Measurements from ENCODE around the gene THSD7B.

The THSD7B gene

GRCh38 chr2:137207030-137207429 is 441.7 kb downstream of the THSD7B start:
- Histone ChIP-seq H3K9me3 (ENCODE audit: low read length) (no peaks in the 10 kb centered on the region), H3K4me1 (ENCODE audit: insufficient read depth, low read length, severe bottlenecking) (no peaks in the 10 kb centered on the region), H3K27ac (ENCODE audit: low read depth, low read length, poor library complexity, severe bottlenecking) (no peak overlapping the region), H4K20me1 (ENCODE audit: insufficient read depth, low read length) (no peaks in the 10 kb centered on the region), H3K4me2 (ENCODE audit: low read length) (no peak overlapping the region), H2AFZ (ENCODE audit: low read length) (no peak overlapping the region), H3F3A (ENCODE audit: insufficient read depth, low read length) (no peaks in the 10 kb centered on the region), H3K36me3 (ENCODE audit: insufficient read depth, low read length) (no peaks in the 10 kb centered on the region), H3K4me3 (ENCODE audit: low read depth, low read length, poor library complexity, severe bottlenecking) (no peak overlapping the region), H3K9me2 (ENCODE audit: low read depth, low read length) (no peaks in the 10 kb centered on the region), H3K27me3 (ENCODE audit: insufficient read depth, low read length) (no peaks in the 10 kb centered on the region), H3K9ac (ENCODE audit: low read length) (no peak overlapping the region), H3K79me2 (ENCODE audit: insufficient read depth, low read length) (no peaks in the 10 kb centered on the region)
- no peak for TF ChIP-seq EZH2 (IDR thresholded peaks at IDR 0.05; ENCODE audit: borderline replicate concordance, low read length)
- TF ChIP-seq, protein P1, sequence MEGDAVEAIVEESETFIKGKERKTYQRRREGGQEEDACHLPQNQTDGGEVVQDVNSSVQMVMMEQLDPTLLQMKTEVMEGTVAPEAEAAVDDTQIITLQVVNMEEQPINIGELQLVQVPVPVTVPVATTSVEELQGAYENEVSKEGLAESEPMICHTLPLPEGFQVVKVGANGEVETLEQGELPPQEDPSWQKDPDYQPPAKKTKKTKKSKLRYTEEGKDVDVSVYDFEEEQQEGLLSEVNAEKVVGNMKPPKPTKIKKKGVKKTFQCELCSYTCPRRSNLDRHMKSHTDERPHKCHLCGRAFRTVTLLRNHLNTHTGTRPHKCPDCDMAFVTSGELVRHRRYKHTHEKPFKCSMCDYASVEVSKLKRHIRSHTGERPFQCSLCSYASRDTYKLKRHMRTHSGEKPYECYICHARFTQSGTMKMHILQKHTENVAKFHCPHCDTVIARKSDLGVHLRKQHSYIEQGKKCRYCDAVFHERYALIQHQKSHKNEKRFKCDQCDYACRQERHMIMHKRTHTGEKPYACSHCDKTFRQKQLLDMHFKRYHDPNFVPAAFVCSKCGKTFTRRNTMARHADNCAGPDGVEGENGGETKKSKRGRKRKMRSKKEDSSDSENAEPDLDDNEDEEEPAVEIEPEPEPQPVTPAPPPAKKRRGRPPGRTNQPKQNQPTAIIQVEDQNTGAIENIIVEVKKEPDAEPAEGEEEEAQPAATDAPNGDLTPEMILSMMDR (IDR thresholded peaks at IDR 0.05; ENCODE audit: low read length), result no peak

DNA sequence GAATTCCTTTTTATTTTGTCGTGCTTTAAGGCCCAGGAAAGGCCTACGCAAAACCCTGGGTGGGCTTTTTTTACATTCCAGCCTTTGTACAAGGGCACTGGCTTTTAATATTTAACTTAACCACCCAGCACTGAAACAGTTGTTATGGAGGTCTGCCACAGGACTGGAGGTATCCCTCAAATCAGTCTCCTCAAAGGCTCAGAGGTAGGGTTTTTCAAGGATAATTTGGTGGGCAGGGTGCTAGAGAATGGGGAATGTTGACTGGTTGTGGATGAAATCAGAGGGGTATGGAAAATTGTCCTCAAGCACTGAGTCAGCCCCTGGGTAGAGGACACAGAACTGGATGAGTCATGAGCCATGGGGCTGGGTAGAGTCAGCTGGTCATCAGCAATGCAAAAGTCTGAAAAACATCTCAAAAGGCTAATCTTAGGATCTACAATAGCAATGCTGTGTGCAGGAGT is 443.1 kb downstream of the THSD7B start:
- H3K4me1 ChIP-seq (ENCODE audit: insufficient read depth, low read length, severe bottlenecking), result no peaks in the 10 kb centered on the region
- no peak overlapping the region for H3K4me3 ChIP-seq (ENCODE audit: low read depth, low read length, poor library complexity, severe bottlenecking)
- no peak overlapping the region for H3K9ac ChIP-seq (ENCODE audit: low read length)
- H3K9me2 ChIP-seq (ENCODE audit: low read depth, low read length), result no peaks in the 10 kb centered on the region
- no peaks in the 10 kb centered on the region for H3F3A ChIP-seq (ENCODE audit: insufficient read depth, low read length)
- no peaks in the 10 kb centered on the region for H3K79me2 ChIP-seq (ENCODE audit: insufficient read depth, low read length)
- no peaks in the 10 kb centered on the region for H3K36me3 ChIP-seq (ENCODE audit: insufficient read depth, low read length)
- no peak overlapping the region for H3K27ac ChIP-seq (ENCODE audit: low read depth, low read length, poor library complexity, severe bottlenecking)
- H2AFZ ChIP-seq (ENCODE audit: low read length), result no peak overlapping the region
- no peaks in the 10 kb centered on the region for H3K27me3 ChIP-seq (ENCODE audit: insufficient read depth, low read length)
- no peaks in the 10 kb centered on the region for H4K20me1 ChIP-seq (ENCODE audit: insufficient read depth, low read length)
- no peak overlapping the region for H3K4me2 ChIP-seq (ENCODE audit: low read length)
- no peak for TF ChIP-seq EZH2 (IDR thresholded peaks at IDR 0.05; ENCODE audit: borderline replicate concordance, low read length)
- TF ChIP-seq, protein P1 (IDR thresholded peaks at IDR 0.05; ENCODE audit: low read length), result no peak
- H3K9me3 ChIP-seq (ENCODE audit: low read length), result no peaks in the 10 kb centered on the region

GRCh38 chr2:137210039-137210438 is 444.7 kb downstream of the THSD7B start:
- Histone ChIP-seq H3K4me3 (ENCODE audit: low read depth, low read length, poor library complexity, severe bottlenecking) (no peak overlapping the region), H3K36me3 (ENCODE audit: insufficient read depth, low read length) (no peaks in the 10 kb centered on the region), H3K79me2 (ENCODE audit: insufficient read depth, low read length) (no peaks in the 10 kb centered on the region), H3K27ac (ENCODE audit: low read depth, low read length, poor library complexity, severe bottlenecking) (no peak overlapping the region), H3K9me2 (ENCODE audit: low read depth, low read length) (no peaks in the 10 kb centered on the region), H3K4me1 (ENCODE audit: insufficient read depth, low read length, severe bottlenecking) (no peaks in the 10 kb centered on the region), H3K9ac (ENCODE audit: low read length) (no peak overlapping the region), H3K27me3 (ENCODE audit: insufficient read depth, low read length) (no peaks in the 10 kb centered on the region), H3F3A (ENCODE audit: insufficient read depth, low read length) (no peaks in the 10 kb centered on the region), H4K20me1 (ENCODE audit: insufficient read depth, low read length) (no peaks in the 10 kb centered on the region), H3K9me3 (ENCODE audit: low read length) (no peaks in the 10 kb centered on the region), H3K4me2 (ENCODE audit: low read length) (no peak overlapping the region), H2AFZ (ENCODE audit: low read length) (no peak overlapping the region)
- TF ChIP-seq, protein P1 (IDR thresholded peaks at IDR 0.05; ENCODE audit: low read length), result no peak
- TF ChIP-seq EZH2 (IDR thresholded peaks at IDR 0.05; ENCODE audit: borderline replicate concordance, low read length), result no peak
